Measurements from ENCODE around the gene PMFBP1.

PMFBP1 gene

GRCh38 chr16:72124148-72124547, 47.8 kb downstream of the PMFBP1 start:
- DNase-seq (ENCODE audit: extremely low spot score): no peak
- TF ChIP-seq TARDBP (IDR thresholded peaks at IDR 0.05): no peak
- no peak for TF ChIP-seq ELF4 (IDR thresholded peaks at IDR 0.05)
- no peak for TF ChIP-seq BHLHE40 (IDR thresholded peaks at IDR 0.05; ENCODE audit: borderline replicate concordance)
- no peak for TF ChIP-seq PKNOX1 (IDR thresholded peaks at IDR 0.05)
- TF ChIP-seq ARNT (IDR thresholded peaks at IDR 0.05): no peak
- no peak for TF ChIP-seq NFRKB (IDR thresholded peaks at IDR 0.05)
- no peak for TF ChIP-seq ZNF384 (IDR thresholded peaks at IDR 0.05)
- no peak for TF ChIP-seq SP1 (IDR thresholded peaks at IDR 0.05)
- TF ChIP-seq FOXA1 (IDR thresholded peaks at IDR 0.05): no peak
- TF ChIP-seq L3MBTL2 (conservative IDR thresholded peaks at IDR 0.05): no peak
- no peak for TF ChIP-seq HDGF (IDR thresholded peaks at IDR 0.05; ENCODE audit: borderline replicate concordance)
- no peak for TF ChIP-seq FOXM1 (IDR thresholded peaks at IDR 0.05; ENCODE audit: borderline replicate concordance)
- no peak for TF ChIP-seq LEF1 (IDR thresholded peaks at IDR 0.05; ENCODE audit: borderline replicate concordance)
- no peak for TF ChIP-seq FOXK2 (IDR thresholded peaks at IDR 0.05)
- POLR2A ChIA-PET: no interaction called here
- CTCF ChIA-PET: interaction anchor here (0.7 to 1.9 kb wide), 4 partner anchors 10 to 343 kb away, joined by 3 to 12 read pairs (median 3); no protein-coding TSS in a partner anchor

- ChIA-PET POLR2A (no interaction called here), CTCF (no interaction called here)
- DNase-seq (ENCODE audit: extremely low spot score): no peak
- no peak for TF ChIP-seq BHLHE40 (IDR thresholded peaks at IDR 0.05; ENCODE audit: borderline replicate concordance)
- TF ChIP-seq TARDBP (IDR thresholded peaks at IDR 0.05): no peak
- TF ChIP-seq ZNF384 (IDR thresholded peaks at IDR 0.05): no peak
- no peak for TF ChIP-seq ELF4 (IDR thresholded peaks at IDR 0.05)
- no peak for TF ChIP-seq ARNT (IDR thresholded peaks at IDR 0.05)
- TF ChIP-seq SP1 (IDR thresholded peaks at IDR 0.05): no peak
- TF ChIP-seq SUZ12 (IDR thresholded peaks at IDR 0.05): no peak
- TF ChIP-seq PKNOX1 (IDR thresholded peaks at IDR 0.05): no peak
- no peak for TF ChIP-seq CTBP1 (IDR thresholded peaks at IDR 0.05; ENCODE audit: borderline replicate concordance)
- no peak for TF ChIP-seq HDGF (IDR thresholded peaks at IDR 0.05; ENCODE audit: borderline replicate concordance)
- no peak for TF ChIP-seq FOXK2 (IDR thresholded peaks at IDR 0.05)
- TF ChIP-seq FOXA1 (IDR thresholded peaks at IDR 0.05): no peak
- no peak for TF ChIP-seq FOXM1 (IDR thresholded peaks at IDR 0.05; ENCODE audit: borderline replicate concordance)
- no peak for TF ChIP-seq L3MBTL2 (conservative IDR thresholded peaks at IDR 0.05)
- no peak for TF ChIP-seq NFRKB (IDR thresholded peaks at IDR 0.05)
- no peak for TF ChIP-seq LEF1 (IDR thresholded peaks at IDR 0.05; ENCODE audit: borderline replicate concordance)
Observed at GRCh38 chr16:72123426-72123825, 48.5 kb downstream of the PMFBP1 start.

GRCh38 chr16:72122916-72123315, 49.0 kb downstream of the PMFBP1 start:
- ChIA-PET CTCF (no interaction called here), POLR2A (no interaction called here)
- TF ChIP-seq ELF4 (IDR thresholded peaks at IDR 0.05) (no peak), FOXM1 (IDR thresholded peaks at IDR 0.05; ENCODE audit: borderline replicate concordance) (no peak), FOXK2 (IDR thresholded peaks at IDR 0.05) (no peak), LEF1 (IDR thresholded peaks at IDR 0.05; ENCODE audit: borderline replicate concordance) (no peak), PKNOX1 (IDR thresholded peaks at IDR 0.05) (no peak), CTBP1 (IDR thresholded peaks at IDR 0.05; ENCODE audit: borderline replicate concordance) (no peak), FOXA1 (IDR thresholded peaks at IDR 0.05) (no peak), NFRKB (IDR thresholded peaks at IDR 0.05) (no peak), SP1 (IDR thresholded peaks at IDR 0.05) (no peak), ARNT (IDR thresholded peaks at IDR 0.05) (no peak), L3MBTL2 (conservative IDR thresholded peaks at IDR 0.05) (no peak), ZNF384 (IDR thresholded peaks at IDR 0.05) (no peak), HDGF (IDR thresholded peaks at IDR 0.05; ENCODE audit: borderline replicate concordance) (no peak), SUZ12 (IDR thresholded peaks at IDR 0.05) (no peak), TARDBP (IDR thresholded peaks at IDR 0.05) (no peak), BHLHE40 (IDR thresholded peaks at IDR 0.05; ENCODE audit: borderline replicate concordance) (no peak)
- DNase-seq (ENCODE audit: extremely low spot score): no peak

GRCh38 chr16:72122308-72122707, 49.6 kb downstream of the PMFBP1 start:
- ChIA-PET POLR2A (no interaction called here), CTCF (no interaction called here)
- no peak for DNase-seq (ENCODE audit: extremely low spot score)
- TF ChIP-seq FOXA1 (IDR thresholded peaks at IDR 0.05): no peak
- no peak for TF ChIP-seq SUZ12 (IDR thresholded peaks at IDR 0.05)
- TF ChIP-seq PKNOX1 (IDR thresholded peaks at IDR 0.05): no peak
- TF ChIP-seq CTBP1 (IDR thresholded peaks at IDR 0.05; ENCODE audit: borderline replicate concordance): no peak
- no peak for TF ChIP-seq BHLHE40 (IDR thresholded peaks at IDR 0.05; ENCODE audit: borderline replicate concordance)

- no peak for TF ChIP-seq FOXK2 (IDR thresholded peaks at IDR 0.05)
- no peak for TF ChIP-seq CTBP1 (IDR thresholded peaks at IDR 0.05; ENCODE audit: borderline replicate concordance)
- TF ChIP-seq ELF4 (IDR thresholded peaks at IDR 0.05): no peak
- TF ChIP-seq BHLHE40 (IDR thresholded peaks at IDR 0.05; ENCODE audit: borderline replicate concordance): no peak
- TF ChIP-seq ARNT (IDR thresholded peaks at IDR 0.05): no peak
- no peak for TF ChIP-seq TARDBP (IDR thresholded peaks at IDR 0.05)
- TF ChIP-seq PKNOX1 (IDR thresholded peaks at IDR 0.05): no peak
- TF ChIP-seq SP1 (IDR thresholded peaks at IDR 0.05): no peak
- no peak for TF ChIP-seq ZNF384 (IDR thresholded peaks at IDR 0.05)
- no peak for TF ChIP-seq NFRKB (IDR thresholded peaks at IDR 0.05)
- no peak for TF ChIP-seq FOXA1 (IDR thresholded peaks at IDR 0.05)
- no peak for TF ChIP-seq SUZ12 (IDR thresholded peaks at IDR 0.05)
- CTCF ChIA-PET: no interaction called here
- no peak for DNase-seq (ENCODE audit: extremely low spot score)
- POLR2A ChIA-PET: no interaction called here
Observed at GRCh38 chr16:72120026-72120425, 51.9 kb downstream of the PMFBP1 start.
